GM12878 (cell line): ENCODE data around the gene ERC1. TPM values are rescaled to one million over a fixed set of nuclear protein-coding genes. Genes with fewer than 3 reads are reported as not detected.

Experiments used
- ATAC-seq: fragments of 200-7000 bp; cut with Tn5 transposase; 3 replicates; pipeline ENCODE4 v1.9.1; 2020; ENCODE audit warnings: mild to moderate bottlenecking, moderate library complexity
- BruUV-seq: library from RNA; stranded (reverse); fragments of 400-500 nt; replicated peaks from 2 replicates; lab custom pipeline; 2021; lab: Mats Ljungman, UMichigan
- CTCF ChIA-PET: fragments of 300-600 bp; sonication (Branson Sonifier 250); formaldehyde crosslinking; extraction: SDS; loops from one replicate; lab custom pipeline; 2021; ENCODE audit warnings: inconsistent platforms; lab: Yijun Ruan, JAX
- POLR2A ChIA-PET: fragments of 350-600 bp; formaldehyde crosslinking; extraction: SDS; loops from one replicate; lab custom pipeline; 2021; ENCODE audit warnings: inconsistent platforms; lab: Charles Lee
- RAD21 ChIA-PET: fragments of 300-600 bp; sonication (Branson Sonifier 250); formaldehyde crosslinking; loops from one replicate; lab custom pipeline; 2023; ENCODE audit warnings: antibody characterized with exemption; ENCODE audit not compliant: unreplicated experiment; lab: Charles Lee
- SMC1A ChIA-PET: fragments of 300-600 bp; sonication (Branson Sonifier 250); formaldehyde crosslinking; loops from one replicate; lab custom pipeline; 2023; ENCODE audit not compliant: unreplicated experiment, uncharacterized antibody; lab: Charles Lee
- DNase-seq: peaks from one replicate; pipeline ENCODE4 v3.0.0-alpha.2; 2011; ENCODE audit warnings: low read depth, low spot score
- FAIRE-seq: peaks from 3 replicates; lab custom pipeline; 2011; peaks lifted over from hg19 to GRCh38; lab: Jason Lieb, UNC
- H2AFZ ChIP-seq: 2 replicates; pipeline ENCODE4 v1.6.0; 2011; ENCODE audit warnings: low read depth, low read length, control low read depth; ENCODE audit not compliant: control insufficient read depth
- H3K27ac ChIP-seq: 2 replicates; pipeline ENCODE4 v1.5.1; 2011; ENCODE audit warnings: control low read depth; ENCODE audit not compliant: control insufficient read depth, insufficient read depth
- H3K27me3 ChIP-seq, 2 experiments: replicated peaks in 1 of 2; 2 replicates each; pipeline versions ENCODE4 v1.6.0 to v1.6.1; 2011; ENCODE audit warnings: low read length in 1 of 2; ENCODE audit not compliant: control insufficient read depth in 2 of 2, insufficient read depth in 2 of 2
- H3K36me3 ChIP-seq, 2 experiments: 2 replicates each; pipeline ENCODE4 v1.5.1; 2011; ENCODE audit warnings: low read length in 1 of 2; ENCODE audit not compliant: control insufficient read depth in 2 of 2, insufficient read depth in 2 of 2
- H3K4me1 ChIP-seq: 2 replicates; pipeline ENCODE4 v1.6.1; 2011; ENCODE audit warnings: mild to moderate bottlenecking, low read length, moderate library complexity, mixed read lengths; ENCODE audit not compliant: control insufficient read depth, insufficient read depth
- H3K4me2 ChIP-seq: 2 replicates; pipeline ENCODE4 v1.6.0; 2011; ENCODE audit warnings: control low read depth; ENCODE audit not compliant: control insufficient read depth, insufficient read depth
- H3K4me3 ChIP-seq: fragments of 200-600 bp; sonication (generic); 2 replicates; pipeline ENCODE4 v1.5.1; 2016
- H3K79me2 ChIP-seq: 2 replicates; pipeline ENCODE4 v1.6.0; 2011; ENCODE audit warnings: low read length; ENCODE audit not compliant: control insufficient read depth, insufficient read depth
- H3K9ac ChIP-seq: 2 replicates; pipeline ENCODE4 v1.8.0; 2011; ENCODE audit warnings: low read length, control low read depth, mixed read lengths; ENCODE audit not compliant: control insufficient read depth, insufficient read depth
- H3K9me3 ChIP-seq: replicated peaks from 3 replicates; pipeline ENCODE4 v1.5.1; 2011; ENCODE audit warnings: mild to moderate bottlenecking, low read length; ENCODE audit not compliant: control insufficient read depth, insufficient read depth
- H4K20me1 ChIP-seq: 2 replicates; pipeline ENCODE4 v1.6.0; 2011; ENCODE audit not compliant: control insufficient read depth, insufficient read depth
- HDGF ChIP-seq: fragments of 450-650 bp; IDR thresholded peaks from 2 replicates; pipeline ENCODE4 v1.6.1; 2016; ENCODE audit warnings: antibody characterized with exemption
- STAT1 ChIP-seq: fragments of 450-650 bp; conservative IDR thresholded peaks from 2 replicates; pipeline ENCODE4 v1.6.1; 2014; ENCODE audit warnings: antibody characterized with exemption, mild to moderate bottlenecking
- ZBED1 ChIP-seq: IDR thresholded peaks from 2 replicates; pipeline ENCODE4 v1.6.1; 2016; ENCODE audit warnings: borderline replicate concordance
- WGBS: methylation state at CpG from one replicate; pipeline ENCODE4 v1.1.6; 2016; ENCODE audit warnings: low lambda C conversion rate; ENCODE audit not compliant: insufficient replicate concordance, insufficient coverage; ENCODE audit errors: missing lambda C conversion rate; 5-methylcytosine and 5-hydroxymethylcytosine counted together
- in situ Hi-C: fragments of 300-500 bp; cut with MboI; formaldehyde crosslinking; loops from 9 replicates; pipeline ENCODE4 v1.14.3; 2018; ENCODE audit warnings: mixed read lengths
- intact Hi-C: fragments of 100-400 bp; cut with micrococcal nuclease; formaldehyde crosslinking; loops from one replicate; pipeline ENCODE4 v1.14.2; 2022; ENCODE audit not compliant: unreplicated experiment
- polyA plus RNA-seq, 11 experiments: library from polyadenylated mRNA; depleted of rRNA in 4 of 11; unstranded in 6 of 11; stranded (reverse) in 5 of 11; fragments of >200 nt; fragmentation: Nextera tagmentation in 4 of 11; fragmentation: Illumina TruSeq in 1 of 11; extraction: Ambion mirVana in 4 of 11; extraction: Trizol in 1 of 11; gene quantifications; 1 replicate in 1 of 11; 2 replicates in 10 of 11; pipeline versions ENCODE4 v1.2.1 to v1.2.3, GENCODE V29; 2011 to 2016; ENCODE audit warnings: inconsistent platforms in 2 of 11, missing spikeins in 2 of 11, low read depth in 1 of 11
- total RNA-seq, 4 experiments: library from RNA; depleted of rRNA in 3 of 4; stranded (reverse); fragments of >200 nt in 3 of 4; fragmentation: Illumina TruSeq in 1 of 4; extraction: Trizol in 1 of 4; gene quantifications; 2 replicates each; pipeline versions ENCODE4 v1.2.1 to v1.2.3, GENCODE V29; 2013 to 2021
- TF ChIP-seq, protein P1 (sequence below): IDR thresholded peaks from 2 replicates; pipeline ENCODE4 v1.6.1; 2011; ENCODE audit warnings: borderline replicate concordance, low read depth, mild to moderate bottlenecking, moderate library complexity, low read length; ENCODE audit not compliant: insufficient read depth, poor library complexity, severe bottlenecking
- TF ChIP-seq, protein P2 (sequence below): IDR thresholded peaks from 2 replicates; pipeline ENCODE4 v1.6.1; 2012; ENCODE audit warnings: improper control_type of control experiment, low read depth, low read length; ENCODE audit not compliant: insufficient replicate concordance
- TF ChIP-seq, protein P3 (sequence below): fragments of 450-650 bp; conservative IDR thresholded peaks from 2 replicates; pipeline ENCODE4 v1.6.1; 2017; ENCODE audit warnings: mild to moderate bottlenecking, moderate library complexity

ERC1 gene
- total and polyA plus RNA-seq, 10 of the 15 experiments (the other 5 are each of a cell fraction or from before 2014, with no cell fraction given), result 0.75 to 8.0 (median 5.0) TPM

DNA sequence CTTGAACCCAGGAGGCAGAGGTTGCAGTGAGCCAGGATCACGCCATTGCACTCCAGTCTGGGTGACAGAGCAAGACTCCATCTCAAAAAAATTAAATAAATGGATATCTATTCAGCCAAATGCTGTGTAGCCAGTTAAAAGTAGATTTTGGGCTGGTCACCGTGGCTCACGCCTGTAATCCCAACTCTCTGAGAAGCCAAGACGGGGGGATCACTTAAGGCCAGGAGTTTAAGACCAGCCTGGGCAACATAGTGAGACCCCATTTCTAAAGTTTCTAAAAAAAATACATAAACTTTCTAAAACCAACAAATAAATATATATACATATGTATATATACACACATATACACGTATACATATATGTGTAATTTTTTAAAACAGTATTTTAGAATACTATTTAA lies 414.6 kb downstream of the ERC1 start (continued):
- TF ChIP-seq, protein P1, sequence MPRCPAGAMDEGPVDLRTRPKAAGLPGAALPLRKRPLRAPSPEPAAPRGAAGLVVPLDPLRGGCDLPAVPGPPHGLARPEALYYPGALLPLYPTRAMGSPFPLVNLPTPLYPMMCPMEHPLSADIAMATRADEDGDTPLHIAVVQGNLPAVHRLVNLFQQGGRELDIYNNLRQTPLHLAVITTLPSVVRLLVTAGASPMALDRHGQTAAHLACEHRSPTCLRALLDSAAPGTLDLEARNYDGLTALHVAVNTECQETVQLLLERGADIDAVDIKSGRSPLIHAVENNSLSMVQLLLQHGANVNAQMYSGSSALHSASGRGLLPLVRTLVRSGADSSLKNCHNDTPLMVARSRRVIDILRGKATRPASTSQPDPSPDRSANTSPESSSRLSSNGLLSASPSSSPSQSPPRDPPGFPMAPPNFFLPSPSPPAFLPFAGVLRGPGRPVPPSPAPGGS, result no peak
- TF ChIP-seq, protein P2, sequence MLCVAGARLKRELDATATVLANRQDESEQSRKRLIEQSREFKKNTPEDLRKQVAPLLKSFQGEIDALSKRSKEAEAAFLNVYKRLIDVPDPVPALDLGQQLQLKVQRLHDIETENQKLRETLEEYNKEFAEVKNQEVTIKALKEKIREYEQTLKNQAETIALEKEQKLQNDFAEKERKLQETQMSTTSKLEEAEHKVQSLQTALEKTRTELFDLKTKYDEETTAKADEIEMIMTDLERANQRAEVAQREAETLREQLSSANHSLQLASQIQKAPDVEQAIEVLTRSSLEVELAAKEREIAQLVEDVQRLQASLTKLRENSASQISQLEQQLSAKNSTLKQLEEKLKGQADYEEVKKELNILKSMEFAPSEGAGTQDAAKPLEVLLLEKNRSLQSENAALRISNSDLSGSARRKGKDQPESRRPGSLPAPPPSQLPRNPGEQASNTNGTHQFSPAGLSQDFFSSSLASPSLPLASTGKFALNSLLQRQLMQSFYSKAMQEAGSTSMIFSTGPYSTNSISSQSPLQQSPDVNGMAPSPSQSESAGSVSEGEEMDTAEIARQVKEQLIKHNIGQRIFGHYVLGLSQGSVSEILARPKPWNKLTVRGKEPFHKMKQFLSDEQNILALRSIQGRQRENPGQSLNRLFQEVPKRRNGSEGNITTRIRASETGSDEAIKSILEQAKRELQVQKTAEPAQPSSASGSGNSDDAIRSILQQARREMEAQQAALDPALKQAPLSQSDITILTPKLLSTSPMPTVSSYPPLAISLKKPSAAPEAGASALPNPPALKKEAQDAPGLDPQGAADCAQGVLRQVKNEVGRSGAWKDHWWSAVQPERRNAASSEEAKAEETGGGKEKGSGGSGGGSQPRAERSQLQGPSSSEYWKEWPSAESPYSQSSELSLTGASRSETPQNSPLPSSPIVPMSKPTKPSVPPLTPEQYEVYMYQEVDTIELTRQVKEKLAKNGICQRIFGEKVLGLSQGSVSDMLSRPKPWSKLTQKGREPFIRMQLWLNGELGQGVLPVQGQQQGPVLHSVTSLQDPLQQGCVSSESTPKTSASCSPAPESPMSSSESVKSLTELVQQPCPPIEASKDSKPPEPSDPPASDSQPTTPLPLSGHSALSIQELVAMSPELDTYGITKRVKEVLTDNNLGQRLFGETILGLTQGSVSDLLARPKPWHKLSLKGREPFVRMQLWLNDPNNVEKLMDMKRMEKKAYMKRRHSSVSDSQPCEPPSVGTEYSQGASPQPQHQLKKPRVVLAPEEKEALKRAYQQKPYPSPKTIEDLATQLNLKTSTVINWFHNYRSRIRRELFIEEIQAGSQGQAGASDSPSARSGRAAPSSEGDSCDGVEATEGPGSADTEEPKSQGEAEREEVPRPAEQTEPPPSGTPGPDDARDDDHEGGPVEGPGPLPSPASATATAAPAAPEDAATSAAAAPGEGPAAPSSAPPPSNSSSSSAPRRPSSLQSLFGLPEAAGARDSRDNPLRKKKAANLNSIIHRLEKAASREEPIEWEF, result no peak
- TF ChIP-seq ZBED1, result no peak

DNA sequence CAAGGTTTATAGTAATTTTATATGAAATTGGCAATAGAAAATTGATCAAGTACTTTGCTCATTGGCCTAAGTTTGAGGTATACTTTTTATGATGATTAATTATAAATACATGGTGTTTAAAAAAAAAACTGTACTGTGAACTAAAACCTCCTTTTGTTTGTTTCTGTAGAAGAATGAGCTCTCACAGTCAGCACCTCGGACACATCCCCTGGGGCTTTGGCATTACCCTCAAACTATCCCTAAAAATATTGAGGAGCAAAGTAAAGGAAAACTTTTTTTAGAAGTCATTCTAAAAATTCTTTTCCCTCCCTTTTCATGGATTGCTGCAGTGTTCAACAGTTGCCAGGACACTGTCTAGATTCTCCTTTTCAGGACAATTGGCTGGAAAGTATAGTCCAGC lies 419.8 kb downstream of the ERC1 start:
- RAD21 ChIA-PET, result no interaction called here
- no peak for FAIRE-seq
- Histone ChIP-seq H3K4me2 (no peak overlapping the region), H3K9ac (no peak overlapping the region), H3K9me3 (no peaks in the 10 kb centered on the region), H3K27ac (no peak overlapping the region), H3K79me2 (no peaks in the 10 kb centered on the region), H4K20me1 (no peaks in the 10 kb centered on the region), H3K4me1 (no peaks in the 10 kb centered on the region), H2AFZ (no peak overlapping the region), H3K36me3 (no peaks in the 10 kb centered on the region), H3K4me3 (no peak overlapping the region), H3K27me3 (no peaks in the 10 kb centered on the region)
- SMC1A ChIA-PET, result interaction anchor here (2.0 kb wide), 1 partner anchor 172 kb away, joined by 6 read pairs; no protein-coding TSS in a partner anchor
- in situ Hi-C loops (no loop called here), intact Hi-C loops (no loop called here)
- ATAC-seq, result no peak
- no TSS peak for BruUV-seq
- no peak for DNase-seq
- CTCF ChIA-PET, result no interaction called here
- POLR2A ChIA-PET, result interaction anchor here (1.0 kb wide), 1 partner anchor 123 kb away, joined by 4 read pairs; no protein-coding TSS in a partner anchor
- TF ChIP-seq, protein P3, sequence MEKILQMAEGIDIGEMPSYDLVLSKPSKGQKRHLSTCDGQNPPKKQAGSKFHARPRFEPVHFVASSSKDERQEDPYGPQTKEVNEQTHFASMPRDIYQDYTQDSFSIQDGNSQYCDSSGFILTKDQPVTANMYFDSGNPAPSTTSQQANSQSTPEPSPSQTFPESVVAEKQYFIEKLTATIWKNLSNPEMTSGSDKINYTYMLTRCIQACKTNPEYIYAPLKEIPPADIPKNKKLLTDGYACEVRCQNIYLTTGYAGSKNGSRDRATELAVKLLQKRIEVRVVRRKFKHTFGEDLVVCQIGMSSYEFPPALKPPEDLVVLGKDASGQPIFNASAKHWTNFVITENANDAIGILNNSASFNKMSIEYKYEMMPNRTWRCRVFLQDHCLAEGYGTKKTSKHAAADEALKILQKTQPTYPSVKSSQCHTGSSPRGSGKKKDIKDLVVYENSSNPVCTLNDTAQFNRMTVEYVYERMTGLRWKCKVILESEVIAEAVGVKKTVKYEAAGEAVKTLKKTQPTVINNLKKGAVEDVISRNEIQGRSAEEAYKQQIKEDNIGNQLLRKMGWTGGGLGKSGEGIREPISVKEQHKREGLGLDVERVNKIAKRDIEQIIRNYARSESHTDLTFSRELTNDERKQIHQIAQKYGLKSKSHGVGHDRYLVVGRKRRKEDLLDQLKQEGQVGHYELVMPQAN, result no peak
- TF ChIP-seq HDGF, result no peak
- no peak for TF ChIP-seq STAT1
- 0% methylated on average over 1 of the region's 1 CpG for WGBS
